Measurements from ENCODE around the gene HOXD10.

Gene HOXD10

GRCh38 chr2:176152350-176153181 lies 36.0 kb downstream of the HOXD10 start:
- no peak for DNase-seq

- no peak for DNase-seq
Measured at GRCh38 chr2:176154576-176155252, 38.1 kb downstream of the HOXD10 start.

GRCh38 chr2:176155356-176156044 lies 38.9 kb downstream of the HOXD10 start:
- DNase-seq, result no peak

- DNase-seq, result no peak
Measured at GRCh38 chr2:176156301-176156806, 39.8 kb downstream of the HOXD10 start.

GRCh38 chr2:176156807-176157498 lies 40.4 kb downstream of the HOXD10 start, which contains the start of gene HOXD3:
HOXD3 (plus strand) TSS chr2:176157307; CDS start chr2:176169115, 11,808 bp downstream.
- DNase-seq, result no peak

- no peak for DNase-seq
Measured at GRCh38 chr2:176157499-176158185, 41.1 kb downstream of the HOXD10 start.

GRCh38 chr2:176158186-176158591 lies 41.6 kb downstream of the HOXD10 start:
- no peak for DNase-seq

GRCh38 chr2:176158855-176159662 lies 42.5 kb downstream of the HOXD10 start:
- no peak for DNase-seq

GRCh38 chr2:176159663-176160250 lies 43.2 kb downstream of the HOXD10 start:
- DNase-seq, result no peak

GRCh38 chr2:176160251-176160985 lies 43.8 kb downstream of the HOXD10 start:
- no peak for DNase-seq

GRCh38 chr2:176160986-176161824 lies 44.6 kb downstream of the HOXD10 start:
- DNase-seq, result no peak

GRCh38 chr2:176161825-176162626 lies 45.4 kb downstream of the HOXD10 start:
- DNase-seq, result no peak

GRCh38 chr2:176162911-176163671 lies 46.5 kb downstream of the HOXD10 start:
- DNase-seq, result no peak

- DNase-seq, result no peak
Measured at GRCh38 chr2:176163672-176164056, 47.1 kb downstream of the HOXD10 start.

- no peak for DNase-seq
Measured at GRCh38 chr2:176164201-176164600, 47.6 kb downstream of the HOXD10 start.

- no peak for DNase-seq
Measured at GRCh38 chr2:176164611-176165369, 48.2 kb downstream of the HOXD10 start.
